HG02588 (cell line): ENCODE results near the gene PABPC1L.
A peak's percentile ranks its signal among the peaks of the same experiment; 100 is the strongest.

Source experiments
- ATAC-seq: cut with Tn5 transposase; IDR thresholded peaks from one replicate; pipeline ENCODE4 v1.9.1; 2021; ENCODE audit warnings: mild to moderate bottlenecking, moderate library complexity; ENCODE audit not compliant: unreplicated experiment

The PABPC1L gene

GRCh38 chr20:44966030-44966961, 56.4 kb downstream of the PABPC1L start, which contains the start of gene STK4:
TSS of gene STK4 (plus strand) at chr20:44966512. CDS start at chr20:44966569, 57 bp downstream.
- ATAC-seq: peak; percentile 68

GRCh38 chr20:44967207-44967807, 57.4 kb downstream of the PABPC1L start:
- ATAC-seq: no peak

- no peak for ATAC-seq
Observed at GRCh38 chr20:44969300-44969894, 59.5 kb downstream of the PABPC1L start.

- ATAC-seq: no peak
Observed at GRCh38 chr20:44970243-44970757, 60.4 kb downstream of the PABPC1L start.

- ATAC-seq: no peak
Observed at GRCh38 chr20:44973053-44973452, 63.2 kb downstream of the PABPC1L start.

- ATAC-seq: no peak
Observed at GRCh38 chr20:44976698-44977097, 66.8 kb downstream of the PABPC1L start.

- peak; percentile 83 for ATAC-seq
Observed at GRCh38 chr20:44979090-44979621, 69.3 kb downstream of the PABPC1L start.

- ATAC-seq: no peak
Observed at GRCh38 chr20:44981736-44982406, 72.0 kb downstream of the PABPC1L start.

- no peak for ATAC-seq
Observed at GRCh38 chr20:44983093-44983674, 73.3 kb downstream of the PABPC1L start.

- ATAC-seq: no peak
Observed at GRCh38 chr20:44988631-44989171, 78.8 kb downstream of the PABPC1L start.
